ENCODE results near the gene GRPEL2. TPM values are rescaled to one million over a fixed set of nuclear protein-coding genes. Genes with fewer than 3 reads are reported as not detected.

GRPEL2 gene
- total and polyA plus RNA-seq, 9 donors = 5.9 to 17.5 (median 12.2) TPM

- TF ChIP-seq POLR2A (IDR thresholded peaks at IDR 0.05) = no peak
- no peak for TF ChIP-seq CTCF (IDR thresholded peaks at IDR 0.05)
- no peak for TF ChIP-seq EP300 (IDR thresholded peaks at IDR 0.05)
- H3K4me1 ChIP-seq (ENCODE audit: insufficient read depth) = peaks cover 2% of the 10 kb centered on the region
- no peaks in the 10 kb centered on the region for H3K36me3 ChIP-seq
- intact Hi-C loops (cut with DNase I) = no loop called here
- no peak overlapping the region for H3K4me3 ChIP-seq
- DNase-seq = no peak
- 74 to 94% (median 85%) methylated on average over 1 of the region's 1 CpG for WGBS, 3 donors
- no peaks in the 10 kb centered on the region for H3K27me3 ChIP-seq
- H3K9me3 ChIP-seq = no peaks in the 10 kb centered on the region
- no peak overlapping the region for H3K27ac ChIP-seq
Observed at GRCh38 chr5:149360272-149360671, 15.0 kb downstream of the GRPEL2 start.

- TF ChIP-seq POLR2A (IDR thresholded peaks at IDR 0.05) = no peak
- TF ChIP-seq CTCF (IDR thresholded peaks at IDR 0.05) = no peak
- no peak for TF ChIP-seq EP300 (IDR thresholded peaks at IDR 0.05)
- intact Hi-C loops (cut with DNase I) = no loop called here
- Histone ChIP-seq H3K27ac (no peak overlapping the region), H3K4me3 (no peak overlapping the region), H3K27me3 (no peaks in the 10 kb centered on the region), H3K9me3 (no peaks in the 10 kb centered on the region), H3K4me1 (ENCODE audit: insufficient read depth) (peaks cover 2% of the 10 kb centered on the region), H3K36me3 (no peaks in the 10 kb centered on the region)
- no peak for DNase-seq
- WGBS, 3 donors = 83 to 87% (median 86%) methylated on average over 12 of the region's 12 CpGs
Observed at GRCh38 chr5:149362541-149362940, 17.2 kb downstream of the GRPEL2 start.

- peaks cover 2% of the 10 kb centered on the region for H3K4me1 ChIP-seq (ENCODE audit: insufficient read depth)
- no peak for DNase-seq
- intact Hi-C loops (cut with DNase I) = no loop called here
- no peaks in the 10 kb centered on the region for H3K36me3 ChIP-seq
- no peak for TF ChIP-seq CTCF (IDR thresholded peaks at IDR 0.05)
- TF ChIP-seq EP300 (IDR thresholded peaks at IDR 0.05) = no peak
- no peak for TF ChIP-seq POLR2A (IDR thresholded peaks at IDR 0.05)
- H3K9me3 ChIP-seq = no peaks in the 10 kb centered on the region
- no peak overlapping the region for H3K27ac ChIP-seq
- H3K27me3 ChIP-seq = no peaks in the 10 kb centered on the region
- no peak overlapping the region for H3K4me3 ChIP-seq
Observed at GRCh38 chr5:149363358-149363757, 18.1 kb downstream of the GRPEL2 start.

GRCh38 chr5:149363936-149364335 lies 18.6 kb downstream of the GRPEL2 start:
- Histone ChIP-seq H3K27ac (no peak overlapping the region), H3K27me3 (no peaks in the 10 kb centered on the region), H3K4me1 (ENCODE audit: insufficient read depth) (no peaks in the 10 kb centered on the region), H3K9me3 (no peaks in the 10 kb centered on the region), H3K4me3 (no peak overlapping the region), H3K36me3 (no peaks in the 10 kb centered on the region)
- DNase-seq = no peak
- intact Hi-C loops (cut with DNase I) = no loop called here
- TF ChIP-seq EP300 (IDR thresholded peaks at IDR 0.05) (no peak), CTCF (IDR thresholded peaks at IDR 0.05) (no peak), POLR2A (IDR thresholded peaks at IDR 0.05) (no peak)
- 85 to 90% (median 86%) methylated on average over 9 of the region's 9 CpGs for WGBS, 3 donors

GRCh38 chr5:149364719-149365118 lies 19.4 kb downstream of the GRPEL2 start:
- intact Hi-C loops (cut with DNase I) = loop anchor here in 1 of 4 donors (5.0 kb wide), 1 partner anchor 193 kb away; no protein-coding TSS in a partner anchor
- Histone ChIP-seq H3K4me3 (no peak overlapping the region), H3K9me3 (no peaks in the 10 kb centered on the region), H3K4me1 (ENCODE audit: insufficient read depth) (no peaks in the 10 kb centered on the region), H3K27me3 (no peaks in the 10 kb centered on the region), H3K27ac (no peak overlapping the region), H3K36me3 (no peaks in the 10 kb centered on the region)
- WGBS, 3 donors = 91 to 98% (median 91%) methylated on average over 2 of the region's 2 CpGs
- no peak for TF ChIP-seq CTCF (IDR thresholded peaks at IDR 0.05)
- TF ChIP-seq EP300 (IDR thresholded peaks at IDR 0.05) = no peak
- TF ChIP-seq POLR2A (IDR thresholded peaks at IDR 0.05) = no peak
- no peak for DNase-seq

Data from ovary (tissue), 9 donors.